ENCODE results near the gene EWSR1. TPM values are rescaled to one million over a fixed set of nuclear protein-coding genes. Genes with fewer than 3 reads are reported as not detected.

The EWSR1 gene
- total RNA-seq, 1 donor from 2014 or later: 355 TPM

DNA sequence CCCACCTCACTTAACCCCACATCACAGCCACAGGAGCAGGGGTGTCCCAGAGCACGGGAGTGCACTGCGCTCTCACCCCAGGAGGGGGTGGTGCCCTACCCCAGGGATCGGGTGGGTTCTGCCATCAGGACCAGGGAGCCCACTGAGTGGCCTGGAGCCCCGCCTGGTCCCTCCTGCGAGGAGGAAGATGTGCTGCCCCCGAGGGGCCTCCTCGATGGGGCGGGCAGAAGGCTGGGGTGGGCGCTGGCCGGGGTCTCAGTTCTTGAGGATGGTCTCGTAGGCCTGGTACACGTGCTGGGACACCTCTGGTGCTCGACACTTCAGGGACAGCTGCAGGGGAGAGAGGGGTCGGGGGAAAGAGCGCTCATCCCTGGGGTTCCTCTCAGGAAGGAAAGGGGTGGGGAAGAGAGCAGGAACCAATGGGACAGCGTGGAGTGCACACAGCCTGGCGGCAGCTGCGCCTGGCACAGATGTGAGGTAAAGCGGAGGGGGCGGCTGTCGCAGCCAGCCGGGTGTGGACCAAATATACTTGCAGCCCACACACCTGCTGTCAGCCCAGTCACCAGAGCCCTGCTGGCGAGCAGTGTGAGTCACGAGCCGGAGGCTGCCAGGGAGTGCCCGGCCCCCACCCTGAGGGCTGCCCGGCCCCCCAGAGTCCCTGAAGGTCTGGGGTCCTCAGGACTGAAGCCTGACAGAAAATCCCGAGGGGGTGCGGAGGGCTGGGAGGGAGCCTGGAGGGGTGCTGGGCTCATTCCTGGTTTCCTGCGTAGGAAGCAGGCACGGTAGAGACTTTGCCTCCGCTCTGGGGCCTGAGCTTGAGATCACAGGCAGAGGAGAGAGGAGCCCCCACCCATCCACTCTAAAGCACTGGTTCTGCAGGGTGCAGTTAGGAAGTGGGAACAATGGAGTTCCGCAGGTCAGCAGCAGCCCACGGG is 60.8 kb downstream of the EWSR1 start:
- H3K9me3 Mint-ChIP-seq (ENCODE audit: unreplicated experiment): peaks cover 5% of the 10 kb centered on the region
- H3K4me3 Mint-ChIP-seq (ENCODE audit: unreplicated experiment): no peak overlapping the region
- H3K27ac Mint-ChIP-seq (ENCODE audit: unreplicated experiment): peak overlapping the region; percentile 75
- DNase-seq: peak; percentile 54
- peaks cover 2% of the 10 kb centered on the region for H3K27me3 Mint-ChIP-seq (ENCODE audit: unreplicated experiment)
- H3K36me3 Mint-ChIP-seq (ENCODE audit: unreplicated experiment): no peaks in the 10 kb centered on the region
- TF ChIP-seq, protein P1, sequence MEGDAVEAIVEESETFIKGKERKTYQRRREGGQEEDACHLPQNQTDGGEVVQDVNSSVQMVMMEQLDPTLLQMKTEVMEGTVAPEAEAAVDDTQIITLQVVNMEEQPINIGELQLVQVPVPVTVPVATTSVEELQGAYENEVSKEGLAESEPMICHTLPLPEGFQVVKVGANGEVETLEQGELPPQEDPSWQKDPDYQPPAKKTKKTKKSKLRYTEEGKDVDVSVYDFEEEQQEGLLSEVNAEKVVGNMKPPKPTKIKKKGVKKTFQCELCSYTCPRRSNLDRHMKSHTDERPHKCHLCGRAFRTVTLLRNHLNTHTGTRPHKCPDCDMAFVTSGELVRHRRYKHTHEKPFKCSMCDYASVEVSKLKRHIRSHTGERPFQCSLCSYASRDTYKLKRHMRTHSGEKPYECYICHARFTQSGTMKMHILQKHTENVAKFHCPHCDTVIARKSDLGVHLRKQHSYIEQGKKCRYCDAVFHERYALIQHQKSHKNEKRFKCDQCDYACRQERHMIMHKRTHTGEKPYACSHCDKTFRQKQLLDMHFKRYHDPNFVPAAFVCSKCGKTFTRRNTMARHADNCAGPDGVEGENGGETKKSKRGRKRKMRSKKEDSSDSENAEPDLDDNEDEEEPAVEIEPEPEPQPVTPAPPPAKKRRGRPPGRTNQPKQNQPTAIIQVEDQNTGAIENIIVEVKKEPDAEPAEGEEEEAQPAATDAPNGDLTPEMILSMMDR (IDR thresholded peaks at IDR 0.05; ENCODE audit: partially characterized antibody, unreplicated experiment): no peak
- peaks cover 14% of the 10 kb centered on the region for H3K4me1 Mint-ChIP-seq (ENCODE audit: low read depth, unreplicated experiment)

DNA sequence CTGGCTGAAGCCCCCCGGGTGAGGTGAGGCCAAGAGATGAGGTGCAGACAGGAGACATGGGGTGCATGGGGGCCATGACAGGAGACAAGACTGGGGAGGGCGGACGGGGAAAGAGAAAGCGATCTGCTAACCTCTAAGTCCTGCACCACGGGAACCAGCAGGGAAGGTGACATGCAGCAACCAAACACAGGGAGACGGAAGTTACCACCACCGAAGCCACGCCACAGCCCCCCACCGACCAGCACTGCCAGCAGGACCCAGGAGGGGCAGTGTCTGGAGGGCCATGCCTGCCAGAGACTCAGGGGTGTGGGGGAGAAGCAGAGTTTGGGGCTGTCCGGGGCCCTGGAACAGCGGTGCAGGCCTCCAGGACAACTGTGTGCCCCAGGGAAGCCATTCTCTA is 61.5 kb downstream of the EWSR1 start:
- H3K36me3 Mint-ChIP-seq (ENCODE audit: unreplicated experiment): no peaks in the 10 kb centered on the region
- H3K4me3 Mint-ChIP-seq (ENCODE audit: unreplicated experiment): no peak overlapping the region
- H3K27ac Mint-ChIP-seq (ENCODE audit: unreplicated experiment): peak overlapping the region; percentile 75
- no peak for DNase-seq
- H3K9me3 Mint-ChIP-seq (ENCODE audit: unreplicated experiment): peaks cover 5% of the 10 kb centered on the region
- H3K4me1 Mint-ChIP-seq (ENCODE audit: low read depth, unreplicated experiment): peaks cover 14% of the 10 kb centered on the region
- peaks cover 2% of the 10 kb centered on the region for H3K27me3 Mint-ChIP-seq (ENCODE audit: unreplicated experiment)
- TF ChIP-seq, protein P1 (IDR thresholded peaks at IDR 0.05; ENCODE audit: partially characterized antibody, unreplicated experiment): no peak

DNA sequence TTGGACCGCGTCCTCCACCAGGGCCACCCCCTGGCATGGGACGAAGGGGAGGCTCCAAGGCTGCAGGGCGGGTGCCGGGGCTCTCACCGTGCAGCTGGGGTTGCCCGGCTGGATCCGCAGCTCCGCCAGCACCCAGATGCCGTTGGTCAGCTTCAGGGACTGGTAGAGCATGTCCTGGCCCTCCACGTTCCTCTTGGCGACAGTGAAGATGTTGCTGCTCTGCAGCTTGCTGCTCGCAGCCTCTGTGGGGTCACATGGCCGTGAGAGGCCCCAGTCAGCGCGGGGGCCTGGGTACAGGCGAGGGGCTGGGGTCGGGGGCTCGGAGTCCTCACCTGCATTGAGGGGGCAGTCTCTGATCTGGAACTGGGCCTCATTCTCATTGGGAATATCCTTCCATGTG is 62.2 kb downstream of the EWSR1 start:
- Mint-ChIP-seq H3K9me3 (ENCODE audit: unreplicated experiment) (peaks cover 5% of the 10 kb centered on the region), H3K36me3 (ENCODE audit: unreplicated experiment) (no peaks in the 10 kb centered on the region), H3K27ac (ENCODE audit: unreplicated experiment) (no peak overlapping the region), H3K4me1 (ENCODE audit: low read depth, unreplicated experiment) (peaks cover 14% of the 10 kb centered on the region), H3K27me3 (ENCODE audit: unreplicated experiment) (peaks cover 2% of the 10 kb centered on the region), H3K4me3 (ENCODE audit: unreplicated experiment) (no peak overlapping the region)
- TF ChIP-seq, protein P1 (IDR thresholded peaks at IDR 0.05; ENCODE audit: partially characterized antibody, unreplicated experiment): no peak
- no peak for DNase-seq

DNA sequence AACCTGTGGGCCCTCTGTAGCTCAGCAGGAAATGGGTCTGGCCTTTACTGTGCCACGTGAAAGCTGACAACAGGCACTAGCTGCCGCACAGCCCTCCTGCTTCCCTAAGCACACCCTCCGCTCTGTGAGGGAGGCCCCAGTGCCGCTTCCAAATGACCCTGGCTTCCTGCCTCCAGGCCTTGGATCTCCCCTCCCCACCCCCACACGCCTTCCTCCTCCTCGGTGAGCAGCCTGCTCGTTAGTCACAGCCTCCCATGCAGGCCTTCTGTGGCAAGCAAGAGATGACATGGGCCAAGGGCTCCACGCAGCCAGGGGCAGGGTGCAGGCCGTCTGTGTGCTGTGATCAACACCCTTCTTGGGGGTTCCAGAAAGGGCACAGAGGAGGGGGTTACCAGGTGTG is 62.7 kb downstream of the EWSR1 start:
- peak; percentile 60 for DNase-seq
- peak overlapping the region; percentile 59 for H3K27ac Mint-ChIP-seq (ENCODE audit: unreplicated experiment)

More for the DNA sequence above, 62.7 kb downstream of the EWSR1 start:
- Mint-ChIP-seq H3K36me3 (ENCODE audit: unreplicated experiment) (no peaks in the 10 kb centered on the region), H3K4me1 (ENCODE audit: low read depth, unreplicated experiment) (peaks cover 14% of the 10 kb centered on the region), H3K27me3 (ENCODE audit: unreplicated experiment) (peaks cover 2% of the 10 kb centered on the region), H3K9me3 (ENCODE audit: unreplicated experiment) (peaks cover 5% of the 10 kb centered on the region), H3K4me3 (ENCODE audit: unreplicated experiment) (no peak overlapping the region)
- TF ChIP-seq, protein P1 (IDR thresholded peaks at IDR 0.05; ENCODE audit: partially characterized antibody, unreplicated experiment): no peak

All from glutamatergic neuron (in vitro differentiated cells).